ENCODE data around the gene ANKRD34C.
A peak's percentile ranks its signal among the peaks of the same experiment; 100 is the strongest.

ANKRD34C gene

GRCh38 chr15:79282371-79283251 lies at the start of gene ANKRD34C:
TSS of gene ANKRD34C (plus strand) at chr15:79282722. CDS start at chr15:79293285, 10,563 bp downstream.
- Histone ChIP-seq H3K9ac (ENCODE audit: low read length) (no peak within 1 kb of the TSS), H3K27me3 (ENCODE audit: control insufficient read depth, insufficient read depth, low read length) (peaks cover 89% of the 10 kb centered on the region), H3K4me3 (ENCODE audit: low read depth, low read length) (peak within 1 kb of the TSS; percentile 54), H3K4me1 (ENCODE audit: control insufficient read depth, insufficient read depth, low read length) (peaks cover 5% of the 10 kb centered on the region; the same call in 1 of the 2 replicates), H3K27ac (ENCODE audit: low read depth, low read length) (no peak within 1 kb of the TSS), H3K36me3 (ENCODE audit: control insufficient read depth, insufficient read depth, low read length) (no peaks in the 10 kb centered on the region), H3K9me3 (ENCODE audit: control insufficient read depth, insufficient read depth, low read depth, low read length) (no peaks in the 10 kb centered on the region)

GRCh38 chr15:79233236-79233635 lies 49.3 kb upstream of the ANKRD34C start:
- H3K9me3 ChIP-seq (ENCODE audit: control insufficient read depth, insufficient read depth, low read depth, low read length) = no peaks in the 10 kb centered on the region
- no peak overlapping the region for H3K27ac ChIP-seq (ENCODE audit: low read depth, low read length)
- H3K27me3 ChIP-seq (ENCODE audit: control insufficient read depth, insufficient read depth, low read length) = no peaks in the 10 kb centered on the region; the same call in 1 of the 2 replicates
- H3K36me3 ChIP-seq (ENCODE audit: control insufficient read depth, insufficient read depth, low read length) = no peaks in the 10 kb centered on the region
- no peak overlapping the region for H3K4me3 ChIP-seq (ENCODE audit: low read depth, low read length)
- no peak overlapping the region for H3K9ac ChIP-seq (ENCODE audit: low read length)
- no peaks in the 10 kb centered on the region for H3K4me1 ChIP-seq (ENCODE audit: control insufficient read depth, insufficient read depth, low read length)

- Histone ChIP-seq H3K27me3 (ENCODE audit: control insufficient read depth, insufficient read depth, low read length) (no peaks in the 10 kb centered on the region; the same call in 1 of the 2 replicates), H3K4me1 (ENCODE audit: control insufficient read depth, insufficient read depth, low read length) (no peaks in the 10 kb centered on the region; the same call in 1 of the 2 replicates), H3K27ac (ENCODE audit: low read depth, low read length) (no peak overlapping the region), H3K9me3 (ENCODE audit: control insufficient read depth, insufficient read depth, low read depth, low read length) (no peaks in the 10 kb centered on the region), H3K4me3 (ENCODE audit: low read depth, low read length) (no peak overlapping the region), H3K36me3 (ENCODE audit: control insufficient read depth, insufficient read depth, low read length) (no peaks in the 10 kb centered on the region), H3K9ac (ENCODE audit: low read length) (no peak overlapping the region)
Observed at GRCh38 chr15:79240036-79240435, 42.5 kb upstream of the ANKRD34C start.

- H3K4me3 ChIP-seq (ENCODE audit: low read depth, low read length) = no peak overlapping the region
- peaks cover 7% of the 10 kb centered on the region; the same call in 1 of the 2 replicates for H3K27me3 ChIP-seq (ENCODE audit: control insufficient read depth, insufficient read depth, low read length)
- H3K9ac ChIP-seq (ENCODE audit: low read length) = no peak overlapping the region
- H3K4me1 ChIP-seq (ENCODE audit: control insufficient read depth, insufficient read depth, low read length) = no peaks in the 10 kb centered on the region; the same call in 1 of the 2 replicates
- H3K9me3 ChIP-seq (ENCODE audit: control insufficient read depth, insufficient read depth, low read depth, low read length) = no peaks in the 10 kb centered on the region
- H3K27ac ChIP-seq (ENCODE audit: low read depth, low read length) = no peak overlapping the region
- no peaks in the 10 kb centered on the region for H3K36me3 ChIP-seq (ENCODE audit: control insufficient read depth, insufficient read depth, low read length)
Observed at GRCh38 chr15:79243723-79244122, 38.8 kb upstream of the ANKRD34C start.

GRCh38 chr15:79244876-79245275 lies 37.6 kb upstream of the ANKRD34C start:
- H3K4me3 ChIP-seq (ENCODE audit: low read depth, low read length) = no peak overlapping the region
- no peaks in the 10 kb centered on the region for H3K36me3 ChIP-seq (ENCODE audit: control insufficient read depth, insufficient read depth, low read length)
- no peak overlapping the region for H3K9ac ChIP-seq (ENCODE audit: low read length)
- peaks cover 7% of the 10 kb centered on the region; the same call in 1 of the 2 replicates for H3K27me3 ChIP-seq (ENCODE audit: control insufficient read depth, insufficient read depth, low read length)
- H3K27ac ChIP-seq (ENCODE audit: low read depth, low read length) = no peak overlapping the region
- no peaks in the 10 kb centered on the region for H3K9me3 ChIP-seq (ENCODE audit: control insufficient read depth, insufficient read depth, low read depth, low read length)
- no peaks in the 10 kb centered on the region for H3K4me1 ChIP-seq (ENCODE audit: control insufficient read depth, insufficient read depth, low read length)

- Histone ChIP-seq H3K36me3 (ENCODE audit: control insufficient read depth, insufficient read depth, low read length) (no peaks in the 10 kb centered on the region), H3K27ac (ENCODE audit: low read depth, low read length) (no peak overlapping the region), H3K9me3 (ENCODE audit: control insufficient read depth, insufficient read depth, low read depth, low read length) (no peaks in the 10 kb centered on the region), H3K27me3 (ENCODE audit: control insufficient read depth, insufficient read depth, low read length) (peaks cover 7% of the 10 kb centered on the region), H3K4me3 (ENCODE audit: low read depth, low read length) (no peak overlapping the region), H3K4me1 (ENCODE audit: control insufficient read depth, insufficient read depth, low read length) (no peaks in the 10 kb centered on the region), H3K9ac (ENCODE audit: low read length) (no peak overlapping the region)
Observed at GRCh38 chr15:79248183-79248582, 34.3 kb upstream of the ANKRD34C start.

GRCh38 chr15:79257454-79257853 lies 25.1 kb upstream of the ANKRD34C start:
- Histone ChIP-seq H3K4me1 (ENCODE audit: control insufficient read depth, insufficient read depth, low read length) (no peaks in the 10 kb centered on the region), H3K9ac (ENCODE audit: low read length) (no peak overlapping the region), H3K27ac (ENCODE audit: low read depth, low read length) (no peak overlapping the region), H3K9me3 (ENCODE audit: control insufficient read depth, insufficient read depth, low read depth, low read length) (peaks cover 12% of the 10 kb centered on the region), H3K36me3 (ENCODE audit: control insufficient read depth, insufficient read depth, low read length) (no peaks in the 10 kb centered on the region), H3K4me3 (ENCODE audit: low read depth, low read length) (no peak overlapping the region), H3K27me3 (ENCODE audit: control insufficient read depth, insufficient read depth, low read length) (no peaks in the 10 kb centered on the region)

GRCh38 chr15:79261836-79262235 lies 20.7 kb upstream of the ANKRD34C start:
- Histone ChIP-seq H3K27me3 (ENCODE audit: control insufficient read depth, insufficient read depth, low read length) (no peaks in the 10 kb centered on the region), H3K36me3 (ENCODE audit: control insufficient read depth, insufficient read depth, low read length) (no peaks in the 10 kb centered on the region), H3K9me3 (ENCODE audit: control insufficient read depth, insufficient read depth, low read depth, low read length) (peaks cover 3% of the 10 kb centered on the region), H3K27ac (ENCODE audit: low read depth, low read length) (no peak overlapping the region), H3K4me3 (ENCODE audit: low read depth, low read length) (no peak overlapping the region), H3K4me1 (ENCODE audit: control insufficient read depth, insufficient read depth, low read length) (peaks cover 2% of the 10 kb centered on the region; the same call in 1 of the 2 replicates), H3K9ac (ENCODE audit: low read length) (no peak overlapping the region)

- Histone ChIP-seq H3K4me1 (ENCODE audit: control insufficient read depth, insufficient read depth, low read length) (peaks cover 2% of the 10 kb centered on the region; the same call in 1 of the 2 replicates), H3K27me3 (ENCODE audit: control insufficient read depth, insufficient read depth, low read length) (peaks cover 12% of the 10 kb centered on the region; the same call in 1 of the 2 replicates), H3K4me3 (ENCODE audit: low read depth, low read length) (no peak overlapping the region), H3K27ac (ENCODE audit: low read depth, low read length) (no peak overlapping the region), H3K9ac (ENCODE audit: low read length) (no peak overlapping the region), H3K36me3 (ENCODE audit: control insufficient read depth, insufficient read depth, low read length) (no peaks in the 10 kb centered on the region), H3K9me3 (ENCODE audit: control insufficient read depth, insufficient read depth, low read depth, low read length) (no peaks in the 10 kb centered on the region)
Observed at GRCh38 chr15:79265167-79265566, 17.4 kb upstream of the ANKRD34C start.

GRCh38 chr15:79265987-79266579 lies 16.4 kb upstream of the ANKRD34C start:
- H3K36me3 ChIP-seq (ENCODE audit: control insufficient read depth, insufficient read depth, low read length) = no peaks in the 10 kb centered on the region
- H3K27me3 ChIP-seq (ENCODE audit: control insufficient read depth, insufficient read depth, low read length) = peaks cover 12% of the 10 kb centered on the region; the same call in 1 of the 2 replicates
- no peak overlapping the region for H3K4me3 ChIP-seq (ENCODE audit: low read depth, low read length)
- peaks cover 2% of the 10 kb centered on the region; the same call in 1 of the 2 replicates for H3K4me1 ChIP-seq (ENCODE audit: control insufficient read depth, insufficient read depth, low read length)
- H3K27ac ChIP-seq (ENCODE audit: low read depth, low read length) = no peak overlapping the region
- H3K9ac ChIP-seq (ENCODE audit: low read length) = no peak overlapping the region
- no peaks in the 10 kb centered on the region for H3K9me3 ChIP-seq (ENCODE audit: control insufficient read depth, insufficient read depth, low read depth, low read length)

Data from HUES6 (cell line).